OCI-LY1 (cell line): ENCODE data around the gene SYT9.

Experiments
- CTCF ChIP-seq: fragments of 200-600 bp; sonication (generic), shearing (Covaris generic); IDR thresholded peaks from 2 replicates; pipeline ENCODE4 v1.5.1; 2017; ENCODE audit warnings: mild to moderate bottlenecking, antibody characterized with exemption, low read length, moderate library complexity, mixed read lengths
- EZH2 ChIP-seq: fragments of 200-600 bp; sonication (generic), shearing (Covaris generic); IDR thresholded peaks from 2 replicates; pipeline ENCODE4 v1.8.0; 2017; ENCODE audit warnings: borderline replicate concordance, mixed run types, mild to moderate bottlenecking, antibody characterized with exemption, low read length, moderate library complexity, mixed read lengths

GRCh38 chr11:7514099-7514591 is 262.4 kb downstream of the SYT9 start:
- TF ChIP-seq CTCF, result no peak
- TF ChIP-seq EZH2, result no peak
